Measurements from ENCODE around the gene BCL11A.

DNA sequence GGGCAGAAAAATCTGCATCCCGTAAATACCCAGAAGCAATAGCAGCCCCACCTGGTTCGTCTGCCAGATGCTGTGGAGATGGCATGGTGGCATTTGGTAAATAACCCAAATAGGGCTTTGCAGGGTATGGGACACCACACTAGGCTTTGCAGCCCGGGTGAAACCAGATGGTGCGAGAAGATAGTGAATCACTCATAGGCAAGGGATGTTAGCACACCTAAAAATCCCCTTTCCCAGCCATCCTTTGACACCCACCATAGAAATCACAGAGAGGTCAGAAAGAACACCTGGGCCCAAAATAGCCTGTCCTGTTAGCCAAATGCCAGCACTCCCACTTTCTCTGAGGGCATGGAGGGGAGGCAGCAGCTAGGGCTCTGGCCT, 47.6 kb downstream of the BCL11A start:
- no peak for TF ChIP-seq CREB1 (IDR thresholded peaks at IDR 0.05; ENCODE audit: low read depth)
- no peak for TF ChIP-seq TAF1 (IDR thresholded peaks at IDR 0.05; ENCODE audit: low read depth)
- TF ChIP-seq, protein P1, sequence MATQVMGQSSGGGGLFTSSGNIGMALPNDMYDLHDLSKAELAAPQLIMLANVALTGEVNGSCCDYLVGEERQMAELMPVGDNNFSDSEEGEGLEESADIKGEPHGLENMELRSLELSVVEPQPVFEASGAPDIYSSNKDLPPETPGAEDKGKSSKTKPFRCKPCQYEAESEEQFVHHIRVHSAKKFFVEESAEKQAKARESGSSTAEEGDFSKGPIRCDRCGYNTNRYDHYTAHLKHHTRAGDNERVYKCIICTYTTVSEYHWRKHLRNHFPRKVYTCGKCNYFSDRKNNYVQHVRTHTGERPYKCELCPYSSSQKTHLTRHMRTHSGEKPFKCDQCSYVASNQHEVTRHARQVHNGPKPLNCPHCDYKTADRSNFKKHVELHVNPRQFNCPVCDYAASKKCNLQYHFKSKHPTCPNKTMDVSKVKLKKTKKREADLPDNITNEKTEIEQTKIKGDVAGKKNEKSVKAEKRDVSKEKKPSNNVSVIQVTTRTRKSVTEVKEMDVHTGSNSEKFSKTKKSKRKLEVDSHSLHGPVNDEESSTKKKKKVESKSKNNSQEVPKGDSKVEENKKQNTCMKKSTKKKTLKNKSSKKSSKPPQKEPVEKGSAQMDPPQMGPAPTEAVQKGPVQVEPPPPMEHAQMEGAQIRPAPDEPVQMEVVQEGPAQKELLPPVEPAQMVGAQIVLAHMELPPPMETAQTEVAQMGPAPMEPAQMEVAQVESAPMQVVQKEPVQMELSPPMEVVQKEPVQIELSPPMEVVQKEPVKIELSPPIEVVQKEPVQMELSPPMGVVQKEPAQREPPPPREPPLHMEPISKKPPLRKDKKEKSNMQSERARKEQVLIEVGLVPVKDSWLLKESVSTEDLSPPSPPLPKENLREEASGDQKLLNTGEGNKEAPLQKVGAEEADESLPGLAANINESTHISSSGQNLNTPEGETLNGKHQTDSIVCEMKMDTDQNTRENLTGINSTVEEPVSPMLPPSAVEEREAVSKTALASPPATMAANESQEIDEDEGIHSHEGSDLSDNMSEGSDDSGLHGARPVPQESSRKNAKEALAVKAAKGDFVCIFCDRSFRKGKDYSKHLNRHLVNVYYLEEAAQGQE (IDR thresholded peaks at IDR 0.05; ENCODE audit: low read depth): no peak
- no peak for TF ChIP-seq TEAD4 (IDR thresholded peaks at IDR 0.05)
- no peak for TF ChIP-seq RAD21 (IDR thresholded peaks at IDR 0.05; ENCODE audit: low read depth)
- TF ChIP-seq NFIC (IDR thresholded peaks at IDR 0.05): no peak
- TF ChIP-seq, protein P2, sequence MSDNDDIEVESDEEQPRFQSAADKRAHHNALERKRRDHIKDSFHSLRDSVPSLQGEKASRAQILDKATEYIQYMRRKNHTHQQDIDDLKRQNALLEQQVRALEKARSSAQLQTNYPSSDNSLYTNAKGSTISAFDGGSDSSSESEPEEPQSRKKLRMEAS (IDR thresholded peaks at IDR 0.05): no peak
- no peak for TF ChIP-seq YY1 (IDR thresholded peaks at IDR 0.05; ENCODE audit: low read depth)
- no peak for TF ChIP-seq EP300 (IDR thresholded peaks at IDR 0.05; ENCODE audit: borderline replicate concordance)

All from Ishikawa (cell line).